ENCODE results near the gene PPBP. TPM values are rescaled to one million over a fixed set of nuclear protein-coding genes. Genes with fewer than 3 reads are reported as not detected.

PPBP gene
- total and polyA plus RNA-seq, 9 of the 15 experiments (the other 6 are each of a cell fraction or from before 2014, with no cell fraction given): 0.17 to 0.55 (median 0.29) TPM; not detected in 4

DNA sequence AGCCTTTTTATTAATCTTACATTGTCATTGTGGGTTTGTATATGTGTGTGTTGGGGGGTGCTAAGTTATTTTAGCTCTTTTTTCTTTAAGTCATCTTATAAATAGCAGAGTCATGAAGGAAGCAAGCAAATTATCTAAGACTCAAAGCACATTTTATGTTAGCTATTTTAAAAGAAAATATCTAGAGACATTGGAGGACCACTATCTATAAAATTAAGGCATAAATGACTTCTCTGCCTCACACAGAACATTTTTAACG lies 3.7 kb upstream of the PPBP start:
- Histone ChIP-seq H3K79me2 (ENCODE audit: control insufficient read depth, insufficient read depth, low read length) (no peaks in the 10 kb centered on the region), H3K36me3 (ENCODE audit: control insufficient read depth, insufficient read depth, low read length) (no peaks in the 10 kb centered on the region), H3K4me3 (no peak overlapping the region), H3K27ac (ENCODE audit: extremely low read depth, low read depth, low read length) (no peak overlapping the region; the same call in 2 of the 3 replicates), H2AFZ (ENCODE audit: low read depth, low read length) (peak overlapping the region; percentile 76), H3K9ac (ENCODE audit: insufficient read depth in 1 of 2, low read depth in 2 of 2, low read length in 2 of 2) (no peak overlapping the region), H3K4me1 (replicated peaks in 1 of 2; ENCODE audit: control insufficient read depth in 2 of 2, insufficient read depth in 2 of 2, low read length in 2 of 2) (peaks cover 0 to 14% of the 10 kb centered on the region in 2 experiments; a peak in 2 of 5 replicates), H3K4me2 (ENCODE audit: insufficient read depth, low read length) (no peak overlapping the region), H4K20me1 (replicated peaks; ENCODE audit: control insufficient read depth, insufficient read depth, low read length) (no peaks in the 10 kb centered on the region), H3K9me3 (replicated peaks; ENCODE audit: control insufficient read depth, insufficient read depth, low read depth, low read length) (no peaks in the 10 kb centered on the region), H3K9me1 (ENCODE audit: control insufficient read depth, insufficient read depth, low read length) (no peaks in the 10 kb centered on the region), H3K27me3 (ENCODE audit: control insufficient read depth in 2 of 2, insufficient read depth in 2 of 2, low read length in 2 of 2) (no peaks in the 10 kb centered on the region)
- FAIRE-seq (no peak), ATAC-seq (peak; percentile 35), DNase-seq (ENCODE audit: extremely low read depth in 1 of 4, low spot score in 3 of 4) (no peak)
- TF ChIP-seq NFRKB (IDR thresholded peaks at IDR 0.05; ENCODE audit: low read depth): 0 out of 2 replicates have a peak, but pooled peaks have one; percentile 41
- 0 out of 2 replicates have a peak, but pooled peaks have one; percentile 45 for TF ChIP-seq ZNF175 (CRISPR knock-in tag; IDR thresholded peaks at IDR 0.05; ENCODE audit: low read depth)
- TF ChIP-seq ELF2 (CRISPR knock-in tag; IDR thresholded peaks at IDR 0.05): no peak
- no peak for TF ChIP-seq TFAM (CRISPR knock-in tag; conservative IDR thresholded peaks at IDR 0.05)
- TF ChIP-seq MCM5 (IDR thresholded peaks at IDR 0.05; ENCODE audit: low read depth): no peak
- no peak for TF ChIP-seq PTBP1 (IDR thresholded peaks at IDR 0.05; ENCODE audit: low read depth, low read length)
- BruUV-seq (replicated peaks): no TSS peak
- 63% methylated on average over 1 of the region's 1 CpG for WGBS (ENCODE audit: insufficient coverage, low coverage, missing lambda C conversion rate)
- ChIA-PET CTCF (ENCODE audit: low intra/inter-chr PET ratio) (no interaction called here), POLR2A (no interaction called here)
- intact Hi-C loops (cut with micrococcal nuclease): no loop called here
- in situ Hi-C loops (cut with MboI): no loop called here

DNA sequence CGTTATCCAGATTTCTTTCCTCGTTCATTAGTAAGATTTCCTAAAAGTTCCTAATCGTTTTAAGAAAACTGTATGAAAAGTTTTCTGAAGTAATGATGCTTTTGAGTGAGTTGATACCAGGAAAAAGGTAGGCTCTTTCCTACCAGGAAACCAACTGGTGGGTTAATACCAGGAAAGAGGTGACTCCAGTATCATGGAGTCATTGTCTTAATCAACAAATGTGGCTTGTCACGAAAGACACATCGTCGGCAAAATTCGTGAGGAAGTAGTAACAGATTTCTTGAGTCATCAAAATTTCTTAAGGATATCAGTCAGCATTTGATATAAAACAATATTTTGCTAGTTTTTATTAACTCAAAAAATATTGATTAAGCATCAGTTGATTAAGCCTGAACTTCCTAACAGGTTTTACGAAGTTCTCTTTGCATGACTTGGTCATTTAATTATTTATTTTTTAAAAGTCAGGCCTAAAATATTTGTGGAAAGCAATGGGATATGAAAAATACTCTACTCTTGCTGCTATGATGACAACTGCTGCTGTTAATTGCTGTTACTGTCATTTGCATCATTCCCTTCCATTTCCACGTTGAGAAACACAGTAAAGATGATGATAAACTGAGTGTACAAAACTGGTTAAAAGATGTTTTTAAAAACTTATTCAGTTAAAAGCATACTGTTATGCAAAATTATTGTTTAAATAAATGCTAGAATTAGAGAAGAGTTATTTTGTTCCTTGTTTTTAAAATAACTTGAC lies 3.2 kb upstream of the PPBP start:
- in situ Hi-C loops (cut with MboI) (no loop called here), intact Hi-C loops (cut with micrococcal nuclease) (no loop called here)
- Histone ChIP-seq H3K79me2 (ENCODE audit: control insufficient read depth, insufficient read depth, low read length) (no peaks in the 10 kb centered on the region), H3K36me3 (ENCODE audit: control insufficient read depth, insufficient read depth, low read length) (no peaks in the 10 kb centered on the region), H3K4me2 (ENCODE audit: insufficient read depth, low read length) (peak overlapping the region; percentile 27; the same call in 1 of the 2 replicates), H3K9me1 (ENCODE audit: control insufficient read depth, insufficient read depth, low read length) (no peaks in the 10 kb centered on the region), H3K27me3 (ENCODE audit: control insufficient read depth in 2 of 2, insufficient read depth in 2 of 2, low read length in 2 of 2) (no peaks in the 10 kb centered on the region), H4K20me1 (replicated peaks; ENCODE audit: control insufficient read depth, insufficient read depth, low read length) (no peaks in the 10 kb centered on the region), H3K9ac (ENCODE audit: insufficient read depth in 1 of 2, low read depth in 2 of 2, low read length in 2 of 2) (no peak overlapping the region), H2AFZ (ENCODE audit: low read depth, low read length) (peak overlapping the region; percentile 76), H3K4me3 (no peak overlapping the region), H3K27ac (ENCODE audit: extremely low read depth, low read depth, low read length) (peak overlapping the region; percentile 52; the same call in 2 of the 3 replicates), H3K4me1 (replicated peaks in 1 of 2; ENCODE audit: control insufficient read depth in 2 of 2, insufficient read depth in 2 of 2, low read length in 2 of 2) (peaks cover 0 to 14% of the 10 kb centered on the region in 2 experiments; a peak in 2 of 5 replicates), H3K9me3 (replicated peaks; ENCODE audit: control insufficient read depth, insufficient read depth, low read depth, low read length) (no peaks in the 10 kb centered on the region)
- BruUV-seq (replicated peaks): no TSS peak
- ATAC-seq (peak; percentile 77), FAIRE-seq (peak; percentile 19), DNase-seq (ENCODE audit: extremely low read depth in 1 of 4, low spot score in 3 of 4) (peak in 2 of 4 experiments; percentile 41 to 54)
- ChIA-PET POLR2A (no interaction called here), CTCF (ENCODE audit: low intra/inter-chr PET ratio) (no interaction called here)
- WGBS (ENCODE audit: insufficient coverage, low coverage, missing lambda C conversion rate): 10% methylated on average over 9 of the region's 9 CpGs
- TF ChIP-seq JUN (IDR thresholded peaks at IDR 0.05; ENCODE audit: borderline replicate concordance, low read depth, low read length): no peak
- no peak for TF ChIP-seq JUN (CRISPR knock-in tag; IDR thresholded peaks at IDR 0.05; ENCODE audit: borderline replicate concordance)
- peak; percentile 69 for TF ChIP-seq EP300 (IDR thresholded peaks at IDR 0.05; ENCODE audit: low read length)
- TF ChIP-seq STAT5A (IDR thresholded peaks at IDR 0.05; ENCODE audit: borderline replicate concordance, low read length): peak; percentile 36
- peak; percentile 84 for TF ChIP-seq ZNF584 (CRISPR knock-in tag; IDR thresholded peaks at IDR 0.05; ENCODE audit: low read depth)
- peak in 1 of 2 experiments; percentile 39; a peak in 1 of 4 replicates for TF ChIP-seq ETV6 (IDR thresholded peaks at IDR 0.05; ENCODE audit: borderline replicate concordance in 1 of 2, low read depth in 2 of 2, low read length in 1 of 2)
- no peak for TF ChIP-seq ETV6 (CRISPR knock-in tag; IDR thresholded peaks at IDR 0.05; ENCODE audit: borderline replicate concordance)
- no peak for TF ChIP-seq FOS (IDR thresholded peaks at IDR 0.05; ENCODE audit: extremely low read depth, insufficient read length)
- no peak for TF ChIP-seq SIN3B (IDR thresholded peaks at IDR 0.05; ENCODE audit: low read depth)
- TF ChIP-seq, protein P1, sequence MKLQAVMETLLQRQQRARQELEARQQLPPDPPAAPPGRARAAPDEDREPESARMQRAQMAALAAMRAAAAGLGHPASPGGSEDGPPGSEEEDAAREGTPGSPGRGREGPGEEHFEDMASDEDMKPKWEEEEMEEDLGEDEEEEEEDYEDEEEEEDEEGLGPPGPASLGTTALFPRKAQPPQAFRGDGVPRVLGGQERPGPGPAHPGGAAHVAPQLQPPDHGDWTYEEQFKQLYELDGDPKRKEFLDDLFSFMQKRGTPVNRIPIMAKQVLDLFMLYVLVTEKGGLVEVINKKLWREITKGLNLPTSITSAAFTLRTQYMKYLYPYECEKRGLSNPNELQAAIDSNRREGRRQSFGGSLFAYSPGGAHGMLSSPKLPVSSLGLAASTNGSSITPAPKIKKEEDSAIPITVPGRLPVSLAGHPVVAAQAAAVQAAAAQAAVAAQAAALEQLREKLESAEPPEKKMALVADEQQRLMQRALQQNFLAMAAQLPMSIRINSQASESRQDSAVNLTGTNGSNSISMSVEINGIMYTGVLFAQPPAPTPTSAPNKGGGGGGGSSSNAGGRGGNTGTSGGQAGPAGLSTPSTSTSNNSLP (IDR thresholded peaks at IDR 0.05; ENCODE audit: borderline replicate concordance, low read depth, low read length): 0 out of 2 replicates have a peak, but pooled peaks have one; percentile 52

Measured in K562 (cell line).